Measurements from ENCODE around the gene CAVIN1. TPM values are rescaled to one million over a fixed set of nuclear protein-coding genes. Genes with fewer than 3 reads are reported as not detected.
"Not testable (repeated sequence)": the region's sequence is repeated elsewhere in the genome, so short reads cannot be mapped to it uniquely, and the experiment has no call there.

The CAVIN1 gene
- total RNA-seq, 1 donor from 2014 or later: 2.7 TPM

DNA sequence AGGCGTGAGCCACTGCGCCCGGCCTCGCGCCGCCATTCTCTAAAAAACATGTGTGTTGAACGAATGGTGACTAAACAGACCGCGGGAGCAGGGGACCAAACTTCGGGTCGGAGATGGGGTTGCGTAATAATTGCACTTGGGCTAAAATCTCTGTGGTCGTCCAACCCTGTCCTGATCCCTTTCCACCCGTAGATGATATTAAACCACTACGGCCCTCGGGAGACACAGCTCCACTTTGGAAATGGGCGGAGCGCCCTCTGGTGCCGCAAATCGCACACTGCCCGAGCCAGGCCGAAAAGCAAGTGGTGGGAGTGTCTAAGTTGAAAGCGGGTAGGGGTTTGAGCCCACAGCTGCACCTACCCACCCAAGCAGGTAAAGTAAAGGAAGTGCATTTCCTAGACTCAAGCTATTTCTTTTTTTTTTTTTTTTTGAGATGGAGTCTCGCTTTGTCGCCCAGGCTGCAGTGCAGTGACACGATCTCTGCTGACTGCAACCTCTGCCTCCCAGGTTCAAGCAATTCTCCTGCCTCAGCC lies 17.0 kb downstream of the CAVIN1 start:
- Mint-ChIP-seq H3K36me3 (ENCODE audit: low read depth) (no peaks in the 10 kb centered on the region), H3K27me3 (peaks cover 4% of the 10 kb centered on the region), H3K27ac (no peak overlapping the region), H3K4me1 (peaks cover 21% of the 10 kb centered on the region), H3K4me3 (no peak overlapping the region), H3K9me3 (no peaks in the 10 kb centered on the region)
- intact Hi-C loops (cut with micrococcal nuclease): loop anchor here (1.0 to 2.0 kb wide), 2 partner anchors 84 to 93 kb away; no protein-coding TSS in a partner anchor
- peak; percentile 95 for DNase-seq

DNA sequence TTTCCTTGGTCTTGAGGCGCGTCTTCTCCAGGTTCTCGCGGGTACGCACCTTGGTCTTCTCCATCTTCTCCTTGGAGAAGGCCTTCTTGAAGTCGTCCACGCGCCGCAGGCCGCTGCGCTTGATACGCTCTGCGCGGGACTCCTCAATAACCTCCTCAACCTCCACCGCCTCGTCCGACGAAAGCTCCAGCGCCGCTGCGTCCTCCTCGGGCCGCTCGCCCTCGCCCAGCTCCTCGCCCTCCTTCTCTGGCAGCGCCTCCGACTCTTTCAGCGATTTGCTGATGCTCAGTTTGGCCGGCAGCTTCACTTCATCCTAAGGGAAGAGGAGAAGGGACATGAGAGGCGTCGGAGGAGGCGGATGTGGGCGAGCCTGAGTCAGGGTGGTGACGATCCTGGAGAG lies 18.0 kb downstream of the CAVIN1 start:
- no peak overlapping the region for H3K4me3 Mint-ChIP-seq
- no peaks in the 10 kb centered on the region for H3K9me3 Mint-ChIP-seq

DNA sequence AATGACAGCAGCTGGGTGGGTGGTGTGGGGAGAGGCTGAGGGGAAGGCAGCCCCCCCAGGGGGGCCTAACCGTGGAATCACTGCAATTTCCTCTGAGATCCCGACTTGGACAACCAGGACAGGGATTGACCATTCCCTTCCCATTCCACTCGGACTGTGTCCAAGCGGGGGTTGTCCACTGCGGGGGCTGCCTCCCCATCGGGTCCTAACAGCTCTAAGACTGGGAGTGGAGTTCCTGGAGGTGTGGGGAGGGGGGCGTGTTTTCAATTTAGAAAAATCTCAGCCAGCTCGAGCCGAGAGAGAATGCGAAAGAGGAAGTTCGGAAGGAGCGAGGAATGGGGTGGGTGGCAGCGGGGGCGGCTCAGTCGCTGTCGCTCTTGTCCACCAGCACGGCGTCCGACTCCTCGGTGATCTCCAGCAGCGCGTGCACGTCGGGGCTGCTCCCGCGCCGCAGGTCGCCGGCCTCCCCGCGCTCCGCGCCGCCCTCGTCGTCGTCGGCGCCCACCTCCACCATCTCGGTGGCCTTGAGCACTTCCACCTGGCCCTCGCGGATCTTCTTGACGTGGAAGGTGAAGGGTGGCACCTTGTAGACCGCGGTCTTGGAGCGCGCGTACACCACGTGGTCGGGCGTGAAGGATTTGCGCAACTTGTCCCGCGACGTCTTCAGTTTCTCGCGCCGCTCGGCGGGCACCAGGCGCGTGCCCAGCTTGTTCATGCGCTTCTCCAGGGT lies 18.6 kb downstream of the CAVIN1 start:
- no peaks in the 10 kb centered on the region for H3K36me3 Mint-ChIP-seq (ENCODE audit: low read depth)
- DNase-seq: no peak
- H3K9me3 Mint-ChIP-seq: no peaks in the 10 kb centered on the region
- H3K4me1 Mint-ChIP-seq: peaks cover 30% of the 10 kb centered on the region
- intact Hi-C loops (cut with micrococcal nuclease): no loop called here
- no peak overlapping the region for H3K27ac Mint-ChIP-seq
- no peaks in the 10 kb centered on the region for H3K27me3 Mint-ChIP-seq
- H3K4me3 Mint-ChIP-seq: no peak overlapping the region

More for the DNA sequence above, 18.0 kb downstream of the CAVIN1 start:
- peaks cover 1% of the 10 kb centered on the region for H3K27me3 Mint-ChIP-seq
- intact Hi-C loops (cut with micrococcal nuclease): no loop called here
- H3K27ac Mint-ChIP-seq: no peak overlapping the region
- no peaks in the 10 kb centered on the region for H3K36me3 Mint-ChIP-seq (ENCODE audit: low read depth)
- DNase-seq: no peak
- peaks cover 26% of the 10 kb centered on the region for H3K4me1 Mint-ChIP-seq

DNA sequence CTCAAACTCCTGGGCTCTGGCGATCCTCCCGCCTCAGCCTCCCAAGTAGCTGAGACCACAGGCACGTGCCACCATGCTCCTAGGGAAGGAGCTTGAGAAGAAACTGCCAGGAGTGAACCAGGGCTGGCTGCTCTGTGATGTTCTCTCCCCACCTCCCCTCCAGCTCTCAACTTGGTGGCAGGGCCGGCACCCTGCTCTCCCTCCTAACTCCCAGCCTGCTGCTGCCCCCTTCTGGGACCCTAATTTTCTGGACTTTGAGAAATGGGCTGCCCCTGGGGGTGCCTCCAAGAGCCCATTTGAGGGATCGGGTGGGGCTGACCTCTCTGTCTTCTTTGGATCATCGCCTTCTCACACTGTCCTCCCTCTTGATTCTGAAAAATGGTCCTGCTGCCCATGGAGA lies 19.9 kb downstream of the CAVIN1 start:
- Mint-ChIP-seq H3K27ac (peak overlapping the region; percentile 37), H3K4me3 (no peak overlapping the region), H3K27me3 (no peaks in the 10 kb centered on the region), H3K9me3 (no peaks in the 10 kb centered on the region), H3K36me3 (ENCODE audit: low read depth) (no peaks in the 10 kb centered on the region), H3K4me1 (peaks cover 38% of the 10 kb centered on the region)
- DNase-seq: peak; percentile 85
- intact Hi-C loops (cut with micrococcal nuclease): no loop called here

DNA sequence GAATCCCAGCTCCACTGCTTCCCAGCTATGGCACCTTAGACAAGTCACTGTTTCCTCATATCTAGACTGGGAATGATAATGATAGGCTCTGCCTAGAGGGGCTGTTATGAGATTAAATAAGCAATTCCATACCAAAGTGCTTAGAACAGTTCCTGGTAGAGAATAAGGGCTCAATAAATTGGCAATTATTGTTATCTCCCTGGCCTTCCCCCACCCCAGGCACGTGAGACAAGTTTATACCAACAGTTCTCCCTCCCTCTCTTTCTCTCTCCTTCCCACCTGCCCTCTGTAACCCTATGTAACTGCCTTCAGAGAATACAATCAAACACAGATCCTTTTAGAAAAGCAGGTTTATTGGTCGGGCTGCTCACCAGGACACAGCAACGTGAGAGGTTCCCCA lies 20.9 kb downstream of the CAVIN1 start:
- H3K4me1 Mint-ChIP-seq: peaks cover 34% of the 10 kb centered on the region

DNA sequence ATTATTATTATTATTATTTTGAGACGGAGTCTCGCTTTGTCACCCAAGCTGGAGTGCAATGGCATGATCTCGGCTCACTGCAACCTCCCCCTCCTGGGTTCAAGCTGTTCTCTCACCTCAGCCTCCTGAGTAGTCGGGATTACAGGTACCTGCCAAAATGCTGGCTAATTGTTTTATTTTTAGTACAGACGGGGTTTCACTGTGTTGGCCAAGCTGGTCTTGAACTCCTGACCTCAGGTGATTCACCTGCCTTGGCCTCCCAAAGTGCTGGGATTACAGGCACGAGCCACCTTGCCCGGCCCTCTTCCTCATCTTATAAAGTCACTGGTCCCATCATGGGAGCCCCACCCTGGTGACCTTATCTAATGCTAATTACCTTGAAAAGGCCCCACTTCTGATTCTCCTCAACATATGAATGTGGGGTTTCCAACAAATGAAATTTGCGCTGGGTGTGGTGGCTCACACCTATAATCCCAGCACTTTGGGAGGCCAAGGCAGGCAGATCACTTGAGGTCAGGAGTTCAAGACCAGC lies 22.1 kb downstream of the CAVIN1 start:
- DNase-seq; H3K27ac Mint-ChIP-seq; H3K27me3 Mint-ChIP-seq; H3K9me3 Mint-ChIP-seq; H3K36me3 Mint-ChIP-seq (ENCODE audit: low read depth); intact Hi-C loops (cut with micrococcal nuclease); H3K4me3 Mint-ChIP-seq: not testable (repeated sequence)
- peaks cover 35% of the 10 kb centered on the region for H3K4me1 Mint-ChIP-seq

More for the DNA sequence above, 20.9 kb downstream of the CAVIN1 start:
- H3K27me3 Mint-ChIP-seq: no peaks in the 10 kb centered on the region
- no peaks in the 10 kb centered on the region for H3K9me3 Mint-ChIP-seq
- H3K27ac Mint-ChIP-seq: peak overlapping the region; percentile 64
- no peaks in the 10 kb centered on the region for H3K36me3 Mint-ChIP-seq (ENCODE audit: low read depth)
- DNase-seq: no peak
- no peak overlapping the region for H3K4me3 Mint-ChIP-seq
- intact Hi-C loops (cut with micrococcal nuclease): no loop called here

DNA sequence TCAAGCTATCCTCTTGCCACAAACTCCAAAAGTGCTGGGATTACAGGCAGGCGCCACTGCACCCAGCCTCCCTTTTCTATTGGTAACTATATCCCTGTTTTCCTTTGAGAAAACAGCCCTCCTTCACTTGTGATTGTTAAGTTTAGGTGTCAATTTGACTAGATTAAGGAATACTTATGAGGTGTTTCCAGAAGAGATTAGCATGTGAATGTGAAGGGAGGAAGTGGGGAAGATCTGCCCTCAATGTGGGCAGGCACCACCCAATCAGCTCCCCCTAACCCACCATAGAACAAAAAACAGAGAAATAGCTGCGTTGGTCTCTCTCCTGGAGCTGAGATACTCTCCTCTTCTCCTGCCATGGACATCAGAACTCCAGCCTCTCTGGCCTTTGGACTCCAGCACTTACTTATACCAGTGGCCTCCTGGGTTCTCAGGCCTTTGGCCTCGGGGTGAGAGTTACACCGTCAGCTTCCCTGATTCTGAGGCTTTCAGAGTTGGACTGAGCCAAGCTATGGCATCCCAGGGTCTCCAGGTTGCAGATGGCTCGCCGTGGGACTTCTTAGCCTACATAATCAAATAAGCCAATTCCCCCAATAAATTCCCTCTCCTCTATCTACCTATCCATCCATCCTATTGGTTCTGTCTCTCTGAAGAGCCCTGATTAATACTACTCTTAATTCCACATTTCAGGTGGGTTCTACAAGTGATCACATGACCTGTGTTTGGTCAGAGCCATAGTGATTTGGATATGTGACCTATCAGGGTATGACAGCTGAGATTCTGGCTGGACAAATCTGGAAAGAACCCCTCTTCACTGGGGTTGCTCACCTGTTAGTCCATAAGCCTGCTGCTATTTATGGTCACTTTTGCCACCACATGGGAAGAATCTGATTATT lies 22.9 kb downstream of the CAVIN1 start:
- peak overlapping the region; percentile 34 for H3K27ac Mint-ChIP-seq
- no peaks in the 10 kb centered on the region for H3K27me3 Mint-ChIP-seq
- intact Hi-C loops (cut with micrococcal nuclease): no loop called here
- DNase-seq: no peak
- H3K36me3 Mint-ChIP-seq (ENCODE audit: low read depth): no peaks in the 10 kb centered on the region
- H3K4me3 Mint-ChIP-seq: peak overlapping the region; percentile 40
- H3K9me3 Mint-ChIP-seq: no peaks in the 10 kb centered on the region
- H3K4me1 Mint-ChIP-seq: peaks cover 34% of the 10 kb centered on the region

DNA sequence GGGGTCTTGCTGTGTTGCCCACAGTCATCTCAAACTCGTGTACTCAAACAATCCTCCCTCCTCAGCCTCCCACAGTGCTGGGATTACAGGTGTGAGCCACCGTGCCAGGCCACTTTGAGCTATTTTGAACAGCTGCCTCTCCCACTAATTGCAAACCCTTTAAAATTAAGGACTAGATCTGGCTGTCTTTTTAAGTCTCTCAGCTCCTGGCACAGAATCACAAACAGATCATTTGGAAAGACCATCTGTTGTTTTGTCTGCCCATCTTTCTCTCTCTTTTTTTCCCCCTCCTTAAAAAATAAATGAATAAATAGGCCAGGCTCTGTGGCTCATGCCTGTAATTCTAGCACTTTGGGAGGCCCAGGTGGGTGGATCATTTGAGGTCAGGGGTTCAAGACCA lies 23.9 kb downstream of the CAVIN1 start:
- Mint-ChIP-seq H3K9me3 (no peaks in the 10 kb centered on the region), H3K27me3 (no peaks in the 10 kb centered on the region), H3K27ac (no peak overlapping the region), H3K4me3 (no peak overlapping the region), H3K4me1 (peaks cover 34% of the 10 kb centered on the region), H3K36me3 (ENCODE audit: low read depth) (no peaks in the 10 kb centered on the region)
- intact Hi-C loops (cut with micrococcal nuclease): no loop called here
- no peak for DNase-seq

DNA sequence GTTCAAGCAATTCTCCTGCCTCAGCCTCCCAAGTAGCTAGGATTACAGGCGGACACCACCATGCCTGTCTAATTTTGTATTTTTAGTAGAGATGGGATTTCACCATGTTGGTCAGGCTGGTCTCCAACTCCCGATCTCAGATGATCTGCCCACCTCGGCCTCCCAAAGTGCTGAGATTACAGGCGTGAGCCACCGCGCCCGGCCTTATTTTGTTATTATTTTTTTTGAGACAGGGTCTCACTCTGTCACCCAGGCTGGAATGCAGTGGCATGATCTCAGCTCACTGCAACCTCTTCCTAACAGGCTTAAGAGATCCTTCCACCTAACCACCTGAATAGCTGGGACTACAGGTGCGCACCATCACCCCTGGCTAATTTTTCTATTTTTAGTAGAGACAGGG lies 27.5 kb downstream of the CAVIN1 start:
- peaks cover 27% of the 10 kb centered on the region for H3K4me1 Mint-ChIP-seq
- H3K4me3 Mint-ChIP-seq; H3K9me3 Mint-ChIP-seq; H3K27ac Mint-ChIP-seq; H3K27me3 Mint-ChIP-seq; DNase-seq; H3K36me3 Mint-ChIP-seq (ENCODE audit: low read depth); intact Hi-C loops (cut with micrococcal nuclease): not testable (repeated sequence)

DNA sequence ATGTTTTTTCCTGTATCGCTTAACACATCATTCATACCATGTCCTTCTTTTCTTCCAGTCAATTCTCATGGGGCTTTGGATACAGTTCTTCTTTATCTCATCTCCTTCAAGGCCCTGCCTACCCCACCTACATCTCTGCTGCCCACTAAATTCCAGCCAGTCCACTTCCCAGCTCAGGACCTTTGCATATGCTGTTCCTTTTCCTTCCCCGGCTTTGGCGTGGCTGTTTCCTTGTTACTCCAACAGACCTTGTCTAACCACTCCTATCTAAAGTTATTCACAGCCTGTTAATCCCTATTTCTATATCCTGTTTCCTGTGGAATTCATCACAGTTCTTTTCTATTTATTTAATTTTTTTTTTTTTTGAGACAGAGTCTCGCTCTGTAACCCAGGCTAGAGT lies 28.2 kb downstream of the CAVIN1 start:
- Mint-ChIP-seq H3K4me1 (peaks cover 27% of the 10 kb centered on the region), H3K36me3 (ENCODE audit: low read depth) (no peaks in the 10 kb centered on the region), H3K4me3 (no peak overlapping the region), H3K9me3 (no peaks in the 10 kb centered on the region), H3K27me3 (no peaks in the 10 kb centered on the region), H3K27ac (no peak overlapping the region)
- DNase-seq: no peak
- intact Hi-C loops (cut with micrococcal nuclease): no loop called here

DNA sequence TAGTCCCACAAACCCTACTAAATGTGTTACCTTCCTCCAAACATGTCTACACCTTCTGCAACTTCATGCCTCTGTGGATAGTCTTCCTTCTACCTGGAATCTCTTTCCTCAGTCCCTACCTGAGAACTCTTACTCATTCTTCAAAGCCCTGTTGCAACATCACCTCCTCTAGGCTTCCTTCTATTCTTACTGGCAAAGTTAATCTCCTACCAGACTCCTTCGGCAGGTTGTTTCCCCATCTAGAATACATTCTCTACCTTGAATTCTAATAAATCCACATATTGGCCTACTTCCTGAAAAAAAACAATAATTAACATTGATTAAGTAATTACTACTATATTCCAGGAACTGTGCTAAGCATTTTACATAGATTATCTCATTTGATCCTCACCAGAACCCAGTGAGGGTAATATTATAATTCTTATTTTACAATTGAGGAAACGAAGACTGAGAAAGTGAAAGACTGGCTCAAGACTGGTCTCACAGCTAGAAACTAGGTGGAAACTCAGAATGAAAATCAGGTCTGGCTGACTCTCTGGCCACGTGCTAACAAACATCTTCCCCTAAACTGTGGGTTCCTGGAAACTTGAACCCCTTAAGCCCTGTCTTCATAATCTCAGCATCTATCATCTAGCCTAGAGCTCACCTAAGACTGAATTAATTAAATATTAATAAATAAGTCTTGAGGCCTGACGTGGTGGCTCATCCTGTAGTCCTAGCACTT lies 30.2 kb downstream of the CAVIN1 start:
- Mint-ChIP-seq H3K27ac (peak overlapping the region; percentile 64), H3K36me3 (ENCODE audit: low read depth) (peaks cover 4% of the 10 kb centered on the region), H3K4me3 (no peak overlapping the region), H3K9me3 (no peaks in the 10 kb centered on the region), H3K27me3 (no peaks in the 10 kb centered on the region), H3K4me1 (peaks cover 28% of the 10 kb centered on the region)
- intact Hi-C loops (cut with micrococcal nuclease): no loop called here
- DNase-seq: no peak

DNA sequence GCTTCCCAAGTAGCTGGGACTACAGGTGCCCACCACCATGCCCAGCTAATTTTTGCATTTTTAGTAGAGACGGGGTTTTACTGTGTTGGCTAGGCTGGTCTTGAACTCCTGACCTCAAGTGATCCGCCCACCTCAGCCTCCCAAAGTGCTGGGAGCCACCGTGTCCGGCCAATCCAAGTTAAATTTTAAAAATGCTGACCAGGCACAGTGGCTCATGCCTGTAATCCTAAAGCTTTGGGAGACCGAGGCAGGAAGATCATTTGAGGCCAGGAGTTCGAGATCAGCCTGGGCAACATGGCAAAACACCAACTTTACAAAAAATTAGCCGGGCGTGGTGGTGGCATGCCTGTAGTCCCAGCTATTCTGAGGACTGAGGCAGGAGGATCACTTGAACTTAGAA lies 31.6 kb downstream of the CAVIN1 start:
- not testable (repeated sequence) for H3K27me3 Mint-ChIP-seq, H3K27ac Mint-ChIP-seq

DNA sequence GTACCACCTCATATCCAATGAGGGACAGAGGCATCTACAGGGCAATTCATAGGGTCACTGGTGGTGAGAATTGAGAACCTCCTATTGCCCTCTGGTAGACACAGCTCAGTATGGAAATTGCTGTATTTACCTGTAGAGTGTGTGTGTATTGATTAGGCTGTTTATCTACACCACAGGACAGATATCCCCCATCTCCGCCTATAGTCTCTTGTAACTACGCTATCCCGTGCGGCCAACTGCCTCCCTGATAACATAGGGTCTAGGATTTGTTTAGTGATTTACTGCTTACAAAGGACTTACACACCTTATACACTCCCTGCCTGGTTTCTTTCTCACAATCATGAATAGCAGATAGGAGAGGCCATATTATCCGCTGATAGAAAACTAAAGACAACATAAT lies 33.2 kb downstream of the CAVIN1 start:
- H3K27me3 Mint-ChIP-seq: no peaks in the 10 kb centered on the region
- peak; percentile 63 for DNase-seq
- peak overlapping the region; percentile 73 for H3K4me3 Mint-ChIP-seq
- peaks cover 21% of the 10 kb centered on the region for H3K36me3 Mint-ChIP-seq (ENCODE audit: low read depth)
- intact Hi-C loops (cut with micrococcal nuclease): loop anchor here (1.0 to 2.0 kb wide), 3 partner anchors 11 to 117 kb away; partner anchors contain the start of gene STAT5A
- H3K27ac Mint-ChIP-seq: peak overlapping the region; percentile 100
- H3K9me3 Mint-ChIP-seq: no peaks in the 10 kb centered on the region
- peaks cover 44% of the 10 kb centered on the region for H3K4me1 Mint-ChIP-seq

More for the DNA sequence above, 31.6 kb downstream of the CAVIN1 start:
- H3K9me3 Mint-ChIP-seq; DNase-seq; intact Hi-C loops (cut with micrococcal nuclease); H3K4me3 Mint-ChIP-seq: not testable (repeated sequence)
- Mint-ChIP-seq H3K36me3 (ENCODE audit: low read depth) (peaks cover 13% of the 10 kb centered on the region), H3K4me1 (peaks cover 35% of the 10 kb centered on the region)
